ENCODE data around the gene DENND4C. TPM values are rescaled to one million over a fixed set of nuclear protein-coding genes. Genes with fewer than 3 reads are reported as not detected.
A peak's percentile ranks its signal among the peaks of the same experiment; 100 is the strongest.

DENND4C gene
- total RNA-seq, 1 donor from 2014 or later = 105 TPM

DNA sequence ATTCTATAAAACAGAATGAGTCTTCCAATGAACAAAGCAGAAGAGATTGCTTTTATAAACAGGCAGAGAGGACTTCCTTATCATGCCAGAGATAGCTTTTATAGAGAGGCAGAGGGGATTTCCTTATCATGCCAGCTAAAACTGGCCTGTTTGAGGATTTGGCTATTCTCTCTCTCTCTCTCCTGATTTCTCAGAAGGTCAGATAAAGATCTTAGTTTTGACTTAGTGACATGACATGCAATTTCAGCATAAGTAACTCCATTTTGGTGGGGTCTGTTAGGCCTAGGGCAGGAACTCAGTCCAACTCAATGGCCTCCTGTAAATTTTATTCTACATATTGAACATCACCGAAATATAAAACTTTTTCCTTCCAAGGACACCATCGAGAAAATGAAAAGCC is 31.5 kb upstream of the DENND4C start:
- Histone ChIP-seq H3K4me3 (no peak overlapping the region), H3K36me3 (no peaks in the 10 kb centered on the region), H3K27me3 (no peaks in the 10 kb centered on the region), H3K27ac (no peak overlapping the region), H3K4me1 (no peaks in the 10 kb centered on the region), H3K9me3 (no peaks in the 10 kb centered on the region)
- TF ChIP-seq, protein P1, sequence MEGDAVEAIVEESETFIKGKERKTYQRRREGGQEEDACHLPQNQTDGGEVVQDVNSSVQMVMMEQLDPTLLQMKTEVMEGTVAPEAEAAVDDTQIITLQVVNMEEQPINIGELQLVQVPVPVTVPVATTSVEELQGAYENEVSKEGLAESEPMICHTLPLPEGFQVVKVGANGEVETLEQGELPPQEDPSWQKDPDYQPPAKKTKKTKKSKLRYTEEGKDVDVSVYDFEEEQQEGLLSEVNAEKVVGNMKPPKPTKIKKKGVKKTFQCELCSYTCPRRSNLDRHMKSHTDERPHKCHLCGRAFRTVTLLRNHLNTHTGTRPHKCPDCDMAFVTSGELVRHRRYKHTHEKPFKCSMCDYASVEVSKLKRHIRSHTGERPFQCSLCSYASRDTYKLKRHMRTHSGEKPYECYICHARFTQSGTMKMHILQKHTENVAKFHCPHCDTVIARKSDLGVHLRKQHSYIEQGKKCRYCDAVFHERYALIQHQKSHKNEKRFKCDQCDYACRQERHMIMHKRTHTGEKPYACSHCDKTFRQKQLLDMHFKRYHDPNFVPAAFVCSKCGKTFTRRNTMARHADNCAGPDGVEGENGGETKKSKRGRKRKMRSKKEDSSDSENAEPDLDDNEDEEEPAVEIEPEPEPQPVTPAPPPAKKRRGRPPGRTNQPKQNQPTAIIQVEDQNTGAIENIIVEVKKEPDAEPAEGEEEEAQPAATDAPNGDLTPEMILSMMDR (IDR thresholded peaks at IDR 0.05) = no peak
- intact Hi-C loops (cut with DNase I) = no loop called here
- ATAC-seq = no peak
- DNase-seq = no peak

DNA sequence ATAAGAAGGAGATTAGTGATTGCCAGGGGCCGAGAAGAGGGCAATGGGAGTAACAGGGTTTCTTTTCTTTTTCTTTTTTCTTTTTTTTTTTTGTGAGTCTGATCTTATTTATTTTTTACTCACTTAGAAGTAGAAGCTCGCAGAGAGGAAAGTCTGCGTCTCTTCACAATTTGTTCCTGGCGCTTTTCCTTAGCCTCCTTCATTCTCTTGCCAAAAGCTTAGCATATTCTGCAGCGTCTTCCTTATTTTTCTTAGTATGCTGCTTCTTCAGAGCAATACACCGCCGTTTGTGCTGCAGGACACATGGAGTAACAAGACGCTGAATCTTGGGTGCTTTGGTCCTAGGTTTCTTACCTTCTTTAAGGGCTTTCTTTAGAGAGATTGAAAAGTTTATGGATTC is 30.3 kb upstream of the DENND4C start:
- TF ChIP-seq, protein P1 (IDR thresholded peaks at IDR 0.05) = no peak
- Histone ChIP-seq H3K36me3 (no peaks in the 10 kb centered on the region), H3K27me3 (no peaks in the 10 kb centered on the region), H3K4me3 (no peak overlapping the region), H3K4me1 (no peaks in the 10 kb centered on the region), H3K9me3 (no peaks in the 10 kb centered on the region), H3K27ac (no peak overlapping the region)
- DNase-seq (no peak), ATAC-seq (no peak)
- intact Hi-C loops (cut with DNase I) = no loop called here

DNA sequence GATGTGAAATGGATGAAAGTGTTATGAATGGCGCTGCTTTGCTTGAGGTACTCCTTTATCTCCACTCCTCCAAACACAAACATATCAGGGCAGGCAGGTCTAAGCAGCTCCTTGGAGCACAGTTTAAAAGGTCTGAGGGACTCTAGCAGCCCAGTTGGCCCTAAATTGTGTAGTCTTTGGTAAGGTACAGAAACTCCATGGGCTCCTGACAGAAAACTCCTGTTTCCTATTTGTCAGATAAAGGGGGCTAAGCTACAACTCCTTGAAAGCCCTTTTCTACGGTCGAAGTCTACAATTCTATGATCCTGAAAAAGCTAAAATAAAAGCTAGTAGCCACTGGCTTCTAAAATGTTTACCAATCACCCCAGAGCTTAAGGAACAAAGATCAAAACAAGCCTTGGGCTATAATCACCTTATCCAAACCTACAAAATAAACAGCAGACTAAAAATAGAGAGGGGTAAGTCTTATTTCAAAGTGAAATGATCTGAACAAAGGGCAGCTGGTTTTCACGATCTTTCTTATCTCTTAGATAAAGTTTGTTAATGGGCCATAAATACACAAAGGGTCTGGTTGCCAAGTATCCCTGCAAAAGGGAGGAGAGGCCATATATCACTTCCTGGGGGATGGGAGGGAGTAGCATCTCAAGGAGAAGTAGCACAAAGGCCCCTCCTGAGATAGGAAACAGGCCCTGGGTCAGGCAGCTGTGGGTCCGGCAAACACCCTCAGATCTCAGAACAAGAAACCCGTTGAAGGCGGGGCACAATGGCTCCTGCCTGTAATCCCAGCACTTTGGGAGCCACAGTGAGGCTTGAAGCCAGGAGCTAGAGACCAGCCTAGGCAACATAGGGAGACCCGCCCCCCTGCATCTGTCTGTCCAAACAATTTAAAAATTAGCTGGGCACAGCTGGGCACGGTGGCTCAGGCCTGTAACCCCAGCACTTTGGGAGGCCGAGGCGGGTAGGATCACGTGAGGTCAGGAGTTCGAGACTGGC is 28.3 kb upstream of the DENND4C start:
- Histone ChIP-seq H3K36me3 (no peaks in the 10 kb centered on the region), H3K9me3 (no peaks in the 10 kb centered on the region), H3K4me1 (no peaks in the 10 kb centered on the region), H3K27ac (no peak overlapping the region), H3K27me3 (no peaks in the 10 kb centered on the region), H3K4me3 (no peak overlapping the region)
- DNase-seq (peak; percentile 42), ATAC-seq (no peak)
- intact Hi-C loops (cut with DNase I) = no loop called here
- TF ChIP-seq, protein P1 (IDR thresholded peaks at IDR 0.05) = no peak

DNA sequence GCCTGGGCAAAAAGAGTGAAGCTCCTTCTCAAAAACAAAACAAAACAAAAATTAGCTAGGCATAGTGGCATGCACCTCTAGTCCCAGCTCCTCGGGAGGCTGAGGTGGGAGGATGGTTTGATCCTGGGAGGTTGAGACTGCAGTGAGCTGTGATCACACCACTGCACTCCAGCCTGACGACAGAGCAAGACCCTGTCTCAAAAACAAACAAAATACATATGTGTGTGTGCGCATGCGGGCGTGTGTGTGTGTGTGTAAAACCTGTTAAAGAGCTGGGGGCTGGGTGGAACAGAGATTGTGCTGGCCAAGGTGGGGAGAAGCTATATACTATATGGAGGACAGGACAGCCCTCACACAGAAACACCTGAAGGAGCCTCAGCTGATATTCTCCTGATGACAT is 27.4 kb upstream of the DENND4C start:
- H3K4me3 ChIP-seq = no peak overlapping the region
- TF ChIP-seq, protein P1 (IDR thresholded peaks at IDR 0.05) = no peak
- H3K27me3 ChIP-seq = no peaks in the 10 kb centered on the region
- H3K36me3 ChIP-seq = no peaks in the 10 kb centered on the region
- no peaks in the 10 kb centered on the region for H3K9me3 ChIP-seq
- no peaks in the 10 kb centered on the region for H3K4me1 ChIP-seq
- ATAC-seq (no peak), DNase-seq (no peak)
- intact Hi-C loops (cut with DNase I) = no loop called here
- H3K27ac ChIP-seq = no peak overlapping the region

- H3K4me1 ChIP-seq = no peaks in the 10 kb centered on the region
- no peaks in the 10 kb centered on the region for H3K36me3 ChIP-seq
- no peak overlapping the region for H3K27ac ChIP-seq
- intact Hi-C loops (cut with DNase I) = no loop called here
- TF ChIP-seq, protein P1 (IDR thresholded peaks at IDR 0.05) = no peak
- ATAC-seq (no peak), DNase-seq (no peak)
- H3K4me3 ChIP-seq = no peak overlapping the region
- no peaks in the 10 kb centered on the region for H3K9me3 ChIP-seq
- H3K27me3 ChIP-seq = no peaks in the 10 kb centered on the region
These were observed 21.8 kb upstream of the DENND4C start for GRCh38 chr9:19208653-19209052.
